Suprapubic skin (tissue), 4 donors: ENCODE data around the gene SIRPB1.

ENCODE experiments used
- POLR2A ChIP-seq, 2 donors: fragments of 450-650 bp; IDR thresholded peaks; one replicate each; pipeline ENCODE4 v1.6.1; 2017; ENCODE audit warnings: antibody characterized with exemption in 2 of 2, mild to moderate bottlenecking in 2 of 2, moderate library complexity in 2 of 2
- POLR2AphosphoS5 ChIP-seq, 3 donors: sonication (generic); formaldehyde crosslinking; IDR thresholded peaks; one replicate each; pipeline ENCODE4 v1.6.1; 2017; ENCODE audit warnings: antibody characterized with exemption in 3 of 3
- TF ChIP-seq, protein P1 (sequence below), 2 donors: fragments of 200-600 bp in 1 of 2; fragments of 450-650 bp in 1 of 2; sonication (generic) in 1 of 2; IDR thresholded peaks; one replicate each; pipeline ENCODE4 v1.5.1; 2016 to 2019; ENCODE audit warnings: antibody characterized with exemption in 2 of 2, mild to moderate bottlenecking in 1 of 2, moderate library complexity in 1 of 2

DNA sequence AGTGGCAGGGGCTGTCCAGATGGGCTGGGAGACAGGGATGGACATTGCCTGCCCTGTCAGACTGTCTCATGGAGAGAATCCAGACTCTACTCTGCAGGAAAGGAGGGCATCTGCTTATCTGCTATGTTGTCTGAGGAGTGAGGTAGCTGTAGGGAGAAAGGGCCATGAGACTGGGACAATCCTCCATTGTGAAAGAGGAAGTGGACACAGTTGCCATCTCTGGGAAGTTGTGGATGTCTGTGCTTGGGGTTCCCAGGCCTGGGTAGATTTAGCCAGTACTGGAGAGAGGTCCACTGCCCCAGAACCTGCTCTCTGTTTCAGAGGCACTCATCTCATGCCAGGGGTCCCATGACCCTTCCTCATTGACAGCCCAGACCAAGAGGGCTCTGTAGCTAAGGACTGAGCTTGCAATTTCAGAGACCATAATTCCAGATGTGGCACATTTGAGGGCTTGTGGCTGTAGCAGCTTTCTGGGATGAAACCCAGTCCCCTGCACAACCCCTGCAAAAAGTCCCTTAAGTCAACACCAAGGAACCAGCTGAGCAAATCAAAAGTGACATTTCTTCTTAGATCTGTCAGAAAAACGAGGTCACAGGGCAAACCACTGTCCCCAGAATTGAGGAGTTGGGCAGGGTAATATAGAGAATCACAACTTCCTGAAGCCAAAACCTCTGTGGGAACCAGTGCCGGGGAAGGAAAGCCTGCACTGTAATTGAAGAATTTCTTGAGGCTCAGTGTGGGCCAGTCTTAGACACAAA lies 41.9 kb upstream of the SIRPB1 start:
- TF ChIP-seq, protein P1, sequence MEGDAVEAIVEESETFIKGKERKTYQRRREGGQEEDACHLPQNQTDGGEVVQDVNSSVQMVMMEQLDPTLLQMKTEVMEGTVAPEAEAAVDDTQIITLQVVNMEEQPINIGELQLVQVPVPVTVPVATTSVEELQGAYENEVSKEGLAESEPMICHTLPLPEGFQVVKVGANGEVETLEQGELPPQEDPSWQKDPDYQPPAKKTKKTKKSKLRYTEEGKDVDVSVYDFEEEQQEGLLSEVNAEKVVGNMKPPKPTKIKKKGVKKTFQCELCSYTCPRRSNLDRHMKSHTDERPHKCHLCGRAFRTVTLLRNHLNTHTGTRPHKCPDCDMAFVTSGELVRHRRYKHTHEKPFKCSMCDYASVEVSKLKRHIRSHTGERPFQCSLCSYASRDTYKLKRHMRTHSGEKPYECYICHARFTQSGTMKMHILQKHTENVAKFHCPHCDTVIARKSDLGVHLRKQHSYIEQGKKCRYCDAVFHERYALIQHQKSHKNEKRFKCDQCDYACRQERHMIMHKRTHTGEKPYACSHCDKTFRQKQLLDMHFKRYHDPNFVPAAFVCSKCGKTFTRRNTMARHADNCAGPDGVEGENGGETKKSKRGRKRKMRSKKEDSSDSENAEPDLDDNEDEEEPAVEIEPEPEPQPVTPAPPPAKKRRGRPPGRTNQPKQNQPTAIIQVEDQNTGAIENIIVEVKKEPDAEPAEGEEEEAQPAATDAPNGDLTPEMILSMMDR (IDR thresholded peaks at IDR 0.05), result no peak
- TF ChIP-seq POLR2A (IDR thresholded peaks at IDR 0.05) (no peak), POLR2AphosphoS5 (IDR thresholded peaks at IDR 0.05) (no peak)
